Progenitor cell of endocrine pancreas (in vitro differentiated cells): ENCODE measurements around the gene SLC39A11. TPM values are rescaled to one million over a fixed set of nuclear protein-coding genes. Genes with fewer than 3 reads are reported as not detected.
"Not testable (repeated sequence)": the region's sequence is repeated elsewhere in the genome, so short reads cannot be mapped to it uniquely, and the experiment has no call there.

ENCODE experiments used
- DNase-seq: peaks from one replicate; pipeline ENCODE4 v3.0.0; 2021; ENCODE audit warnings: low spot score; ENCODE audit not compliant: unreplicated experiment
- H3K27ac Mint-ChIP-seq: 2 replicates; pipeline ENCODE4 v1.8.0; 2021; ENCODE audit warnings: mild to moderate bottlenecking, moderate library complexity, mixed read lengths
- H3K27me3 Mint-ChIP-seq: 2 replicates; pipeline ENCODE4 v1.8.0; 2021; ENCODE audit warnings: mixed read lengths
- H3K36me3 Mint-ChIP-seq: 2 replicates; pipeline ENCODE4 v1.8.0; 2022; ENCODE audit warnings: mixed read lengths; ENCODE audit not compliant: insufficient read depth
- H3K4me1 Mint-ChIP-seq: 2 replicates; pipeline ENCODE4 v1.8.0; 2021; ENCODE audit warnings: low read depth, mixed read lengths
- H3K4me3 Mint-ChIP-seq: 2 replicates; pipeline ENCODE4 v1.8.0; 2021; ENCODE audit warnings: low read depth, mild to moderate bottlenecking, moderate library complexity, mixed read lengths
- H3K9me3 Mint-ChIP-seq: 2 replicates; pipeline ENCODE4 v1.8.0; 2021; ENCODE audit warnings: low read depth, mixed read lengths
- total RNA-seq: library from RNA; stranded (reverse); gene quantifications from 2 replicates; pipeline ENCODE4 v1.2.1, GENCODE V29; 2021
- TF ChIP-seq, protein P1 (sequence below): fragments of 200-600 bp; sonication (generic); IDR thresholded peaks from one replicate; pipeline ENCODE4 v1.5.0; 2021; ENCODE audit warnings: antibody characterized with exemption, mild to moderate bottlenecking; ENCODE audit not compliant: unreplicated experiment

The SLC39A11 gene
- total RNA-seq, 1 donor from 2014 or later = 20.5 TPM

DNA sequence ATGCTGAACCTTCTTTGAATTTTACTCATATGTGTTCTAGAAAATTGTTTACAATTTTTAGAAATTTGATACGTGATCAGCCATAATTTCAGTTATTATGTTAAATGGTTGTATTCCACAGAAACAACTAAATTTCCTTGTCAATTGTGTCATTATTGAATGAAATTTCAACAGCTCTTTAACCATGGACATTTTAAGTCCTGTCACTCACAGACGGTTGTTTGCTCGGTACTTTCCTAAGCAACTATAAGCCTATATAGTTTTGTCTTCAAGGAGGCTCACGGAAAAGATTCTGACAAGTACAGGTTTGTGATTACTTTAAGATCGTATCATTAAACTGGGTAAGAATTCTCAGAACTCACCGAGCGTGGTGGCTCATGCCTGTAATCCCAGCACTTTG lies 31.8 kb downstream of the SLC39A11 start:
- DNase-seq = no peak
- Mint-ChIP-seq H3K27me3 (peaks cover 11% of the 10 kb centered on the region), H3K9me3 (no peaks in the 10 kb centered on the region), H3K36me3 (no peaks in the 10 kb centered on the region), H3K4me3 (no peak overlapping the region), H3K27ac (no peak overlapping the region), H3K4me1 (no peaks in the 10 kb centered on the region)
- TF ChIP-seq, protein P1, sequence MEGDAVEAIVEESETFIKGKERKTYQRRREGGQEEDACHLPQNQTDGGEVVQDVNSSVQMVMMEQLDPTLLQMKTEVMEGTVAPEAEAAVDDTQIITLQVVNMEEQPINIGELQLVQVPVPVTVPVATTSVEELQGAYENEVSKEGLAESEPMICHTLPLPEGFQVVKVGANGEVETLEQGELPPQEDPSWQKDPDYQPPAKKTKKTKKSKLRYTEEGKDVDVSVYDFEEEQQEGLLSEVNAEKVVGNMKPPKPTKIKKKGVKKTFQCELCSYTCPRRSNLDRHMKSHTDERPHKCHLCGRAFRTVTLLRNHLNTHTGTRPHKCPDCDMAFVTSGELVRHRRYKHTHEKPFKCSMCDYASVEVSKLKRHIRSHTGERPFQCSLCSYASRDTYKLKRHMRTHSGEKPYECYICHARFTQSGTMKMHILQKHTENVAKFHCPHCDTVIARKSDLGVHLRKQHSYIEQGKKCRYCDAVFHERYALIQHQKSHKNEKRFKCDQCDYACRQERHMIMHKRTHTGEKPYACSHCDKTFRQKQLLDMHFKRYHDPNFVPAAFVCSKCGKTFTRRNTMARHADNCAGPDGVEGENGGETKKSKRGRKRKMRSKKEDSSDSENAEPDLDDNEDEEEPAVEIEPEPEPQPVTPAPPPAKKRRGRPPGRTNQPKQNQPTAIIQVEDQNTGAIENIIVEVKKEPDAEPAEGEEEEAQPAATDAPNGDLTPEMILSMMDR = no peak

DNA sequence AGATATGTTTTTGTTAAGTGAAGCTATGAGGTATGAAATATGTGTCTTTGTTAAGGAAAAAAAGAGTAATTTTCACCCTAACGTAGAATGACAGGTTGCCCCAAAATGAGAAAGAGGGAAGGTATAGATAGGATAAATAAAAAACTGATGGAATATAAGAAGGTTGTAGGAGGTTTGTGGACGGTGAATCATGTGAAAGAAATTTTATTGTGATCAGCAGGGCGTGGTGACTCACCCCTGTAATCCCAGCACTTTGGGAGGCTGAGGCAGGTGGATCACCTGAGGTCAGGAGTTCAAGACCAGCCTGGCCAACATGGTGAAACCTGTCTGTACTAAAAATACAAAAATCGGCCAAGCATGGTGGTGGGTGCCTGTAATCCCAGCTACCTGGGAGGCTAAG lies 32.8 kb downstream of the SLC39A11 start:
- not testable (repeated sequence) for H3K4me1 Mint-ChIP-seq, H3K27ac Mint-ChIP-seq, H3K36me3 Mint-ChIP-seq, H3K9me3 Mint-ChIP-seq, DNase-seq, H3K4me3 Mint-ChIP-seq
- peaks cover 10% of the 10 kb centered on the region for H3K27me3 Mint-ChIP-seq

DNA sequence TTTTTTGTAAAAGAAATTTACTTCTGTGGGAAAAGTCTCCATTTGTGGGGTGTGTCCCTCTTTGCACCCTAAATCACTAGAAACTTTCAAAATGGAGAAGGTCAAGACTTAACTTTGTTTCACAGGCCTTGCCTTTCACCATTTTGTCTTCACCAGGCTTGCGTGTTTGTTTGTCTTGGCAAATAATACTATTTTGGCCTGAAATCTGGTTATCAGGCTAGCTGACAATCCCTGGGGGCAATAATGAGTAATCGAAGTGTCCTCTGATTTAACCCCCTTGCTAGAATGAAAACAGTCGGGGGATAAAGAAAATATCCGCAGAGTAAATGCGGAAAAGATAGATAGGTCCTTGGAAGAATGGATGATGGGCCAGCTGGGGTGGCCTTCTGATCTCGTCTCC lies 34.5 kb downstream of the SLC39A11 start:
- Mint-ChIP-seq H3K9me3 (no peaks in the 10 kb centered on the region), H3K27me3 (peaks cover 5% of the 10 kb centered on the region), H3K4me1 (no peaks in the 10 kb centered on the region), H3K4me3 (no peak overlapping the region), H3K36me3 (no peaks in the 10 kb centered on the region), H3K27ac (no peak overlapping the region)
- no peak for DNase-seq
- TF ChIP-seq, protein P1 = no peak

DNA sequence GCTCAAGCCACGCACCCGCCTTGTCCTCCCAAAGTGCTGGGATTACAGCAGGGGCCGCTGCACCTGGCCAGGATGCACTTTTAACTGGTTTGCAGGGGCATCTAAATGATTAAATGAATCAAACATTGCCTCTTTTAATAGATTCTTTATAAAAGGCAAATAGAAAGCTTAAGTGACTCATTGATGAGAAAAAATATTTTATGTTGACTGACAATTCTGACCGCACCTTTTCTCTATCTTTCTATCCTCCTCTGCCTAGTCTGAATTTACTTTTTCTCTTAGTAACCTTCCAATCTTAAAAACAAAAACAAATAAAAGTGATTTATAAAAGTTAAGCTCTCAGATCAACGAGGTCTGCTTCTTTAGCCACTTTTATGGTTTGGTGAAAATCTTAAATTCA lies 35.3 kb downstream of the SLC39A11 start:
- Mint-ChIP-seq H3K4me3 (no peak overlapping the region), H3K4me1 (no peaks in the 10 kb centered on the region), H3K9me3 (no peaks in the 10 kb centered on the region), H3K27ac (no peak overlapping the region), H3K36me3 (no peaks in the 10 kb centered on the region), H3K27me3 (peaks cover 8% of the 10 kb centered on the region)
- TF ChIP-seq, protein P1 = no peak
- no peak for DNase-seq

DNA sequence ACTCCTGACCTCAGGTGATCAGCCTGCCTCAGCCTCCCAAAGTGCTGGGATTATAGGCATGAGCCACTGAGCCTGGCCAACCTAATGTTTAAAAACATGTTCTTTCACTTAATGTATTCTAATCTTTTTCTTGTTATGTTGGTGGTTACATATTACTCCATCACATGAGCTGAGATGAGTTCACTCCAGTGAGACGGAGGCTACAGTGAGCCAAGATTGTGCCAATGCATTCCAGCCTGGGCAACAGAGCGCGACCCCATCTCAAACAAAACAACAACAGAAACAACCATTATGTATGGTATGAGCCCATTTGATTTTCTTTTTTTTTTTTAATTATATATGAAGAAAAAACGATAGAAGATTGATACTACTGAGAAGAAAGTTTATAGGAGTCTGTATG lies 39.6 kb downstream of the SLC39A11 start:
- DNase-seq = no peak
- Mint-ChIP-seq H3K27ac (no peak overlapping the region), H3K9me3 (peaks cover 3% of the 10 kb centered on the region), H3K27me3 (peaks cover 9% of the 10 kb centered on the region), H3K36me3 (peaks cover 2% of the 10 kb centered on the region), H3K4me1 (no peaks in the 10 kb centered on the region), H3K4me3 (no peak overlapping the region)
- TF ChIP-seq, protein P1 = no peak

DNA sequence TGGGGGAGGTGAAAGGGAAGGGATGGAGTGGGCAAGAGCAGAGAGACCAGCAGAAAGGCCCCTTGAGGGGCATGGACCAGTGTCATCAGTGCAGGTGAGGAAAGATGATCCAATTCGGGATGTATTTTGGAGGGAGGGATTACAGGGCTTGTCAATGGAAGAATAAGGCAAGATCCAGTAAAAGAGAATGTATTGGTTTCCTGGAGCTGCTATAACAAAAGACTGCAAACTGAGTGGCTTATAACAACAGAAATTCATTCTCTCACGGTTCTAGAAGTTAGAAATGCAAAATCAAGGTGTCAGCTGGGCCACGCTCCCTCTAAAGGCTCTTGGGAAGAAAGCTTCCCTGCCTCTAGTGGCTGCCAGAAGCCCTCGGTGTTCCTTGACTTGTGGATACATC lies 41.7 kb downstream of the SLC39A11 start:
- H3K4me3 Mint-ChIP-seq = no peak overlapping the region
- TF ChIP-seq, protein P1 = no peak
- no peak for DNase-seq
- peaks cover 6% of the 10 kb centered on the region for H3K27me3 Mint-ChIP-seq
- peaks cover 3% of the 10 kb centered on the region for H3K36me3 Mint-ChIP-seq
- no peak overlapping the region for H3K27ac Mint-ChIP-seq
- H3K4me1 Mint-ChIP-seq = no peaks in the 10 kb centered on the region
- H3K9me3 Mint-ChIP-seq = peaks cover 4% of the 10 kb centered on the region
